ENCODE measurements around the gene SLC6A12.

The SLC6A12 gene

GRCh38 chr12:214003-214741 is at the start of gene SLC6A12:
Gene SLC6A12, minus strand, starts transcription at chr12:214157. Its CDS starts 4,171 bp downstream, at chr12:209986.
- Histone ChIP-seq H3K4me3 (ENCODE audit: low read depth, low read length) (no peak within 1 kb of the TSS), H3K27ac (no peak within 1 kb of the TSS), H3K36me3 (no peaks in the 10 kb centered on the region), H3K9me3 (ENCODE audit: severe bottlenecking) (no peaks in the 10 kb centered on the region), H3K27me3 (ENCODE audit: insufficient read depth, low read depth, severe bottlenecking) (no peaks in the 10 kb centered on the region)
- TF ChIP-seq, protein P1, sequence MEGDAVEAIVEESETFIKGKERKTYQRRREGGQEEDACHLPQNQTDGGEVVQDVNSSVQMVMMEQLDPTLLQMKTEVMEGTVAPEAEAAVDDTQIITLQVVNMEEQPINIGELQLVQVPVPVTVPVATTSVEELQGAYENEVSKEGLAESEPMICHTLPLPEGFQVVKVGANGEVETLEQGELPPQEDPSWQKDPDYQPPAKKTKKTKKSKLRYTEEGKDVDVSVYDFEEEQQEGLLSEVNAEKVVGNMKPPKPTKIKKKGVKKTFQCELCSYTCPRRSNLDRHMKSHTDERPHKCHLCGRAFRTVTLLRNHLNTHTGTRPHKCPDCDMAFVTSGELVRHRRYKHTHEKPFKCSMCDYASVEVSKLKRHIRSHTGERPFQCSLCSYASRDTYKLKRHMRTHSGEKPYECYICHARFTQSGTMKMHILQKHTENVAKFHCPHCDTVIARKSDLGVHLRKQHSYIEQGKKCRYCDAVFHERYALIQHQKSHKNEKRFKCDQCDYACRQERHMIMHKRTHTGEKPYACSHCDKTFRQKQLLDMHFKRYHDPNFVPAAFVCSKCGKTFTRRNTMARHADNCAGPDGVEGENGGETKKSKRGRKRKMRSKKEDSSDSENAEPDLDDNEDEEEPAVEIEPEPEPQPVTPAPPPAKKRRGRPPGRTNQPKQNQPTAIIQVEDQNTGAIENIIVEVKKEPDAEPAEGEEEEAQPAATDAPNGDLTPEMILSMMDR (IDR thresholded peaks at IDR 0.05; ENCODE audit: low read depth, low read length), result no peak
- no peak for DNase-seq

- no peaks in the 10 kb centered on the region for H3K27me3 ChIP-seq (ENCODE audit: insufficient read depth, low read depth, severe bottlenecking)
- TF ChIP-seq, protein P1 (IDR thresholded peaks at IDR 0.05; ENCODE audit: low read depth, low read length), result no peak
- no peak for DNase-seq
These were observed 49.6 kb upstream of the SLC6A12 start for GRCh38 chr12:263574-263973.

DNA sequence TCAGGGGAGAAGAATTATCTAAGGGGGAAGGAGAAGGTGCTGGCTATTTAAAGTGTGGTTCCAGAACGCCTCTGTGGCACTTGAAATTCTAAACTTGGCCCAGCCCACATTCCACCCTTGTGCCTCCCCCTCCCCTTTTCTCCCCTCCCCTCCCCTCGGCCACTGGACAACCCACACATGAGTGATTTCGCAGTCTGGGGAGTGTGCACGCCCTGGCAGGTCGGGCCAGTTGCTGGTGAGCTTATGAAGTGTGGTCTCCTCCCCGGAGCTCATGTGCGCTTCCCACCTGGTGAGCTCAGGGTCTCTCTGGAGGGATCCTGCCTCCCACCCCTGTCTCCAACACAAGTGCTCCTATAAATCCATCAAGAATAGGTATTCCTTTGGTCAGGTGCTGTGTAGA is 48.9 kb upstream of the SLC6A12 start, which contains the start of gene SLC6A13:
SLC6A13 (minus strand) TSS at position 20 of the 400 bp plus-strand sequence. CDS start 2,784 bp downstream, outside the sequence.
- H3K27me3 ChIP-seq (ENCODE audit: insufficient read depth, low read depth, severe bottlenecking), result no peaks in the 10 kb centered on the region
- TF ChIP-seq, protein P1 (IDR thresholded peaks at IDR 0.05; ENCODE audit: low read depth, low read length), result no peak
- H3K36me3 ChIP-seq, result no peaks in the 10 kb centered on the region
- H3K9me3 ChIP-seq (ENCODE audit: severe bottlenecking), result no peaks in the 10 kb centered on the region
- DNase-seq, result no peak
- H3K27ac ChIP-seq, result no peak within 1 kb of the TSS
- no peak within 1 kb of the TSS for H3K4me3 ChIP-seq (ENCODE audit: low read depth, low read length)

More at GRCh38 chr12:263574-263973, 49.6 kb upstream of the SLC6A12 start:
- Histone ChIP-seq H3K36me3 (no peaks in the 10 kb centered on the region), H3K4me3 (ENCODE audit: low read depth, low read length) (no peak overlapping the region), H3K27ac (no peak overlapping the region), H3K9me3 (ENCODE audit: severe bottlenecking) (no peaks in the 10 kb centered on the region)

GRCh38 chr12:262113-262512 is 48.2 kb upstream of the SLC6A12 start:
- no peaks in the 10 kb centered on the region for H3K27me3 ChIP-seq (ENCODE audit: insufficient read depth, low read depth, severe bottlenecking)
- no peak overlapping the region for H3K27ac ChIP-seq
- H3K36me3 ChIP-seq, result no peaks in the 10 kb centered on the region
- H3K4me3 ChIP-seq (ENCODE audit: low read depth, low read length), result no peak overlapping the region
- no peak for DNase-seq
- H3K9me3 ChIP-seq (ENCODE audit: severe bottlenecking), result no peaks in the 10 kb centered on the region
- TF ChIP-seq, protein P1 (IDR thresholded peaks at IDR 0.05; ENCODE audit: low read depth, low read length), result no peak

DNA sequence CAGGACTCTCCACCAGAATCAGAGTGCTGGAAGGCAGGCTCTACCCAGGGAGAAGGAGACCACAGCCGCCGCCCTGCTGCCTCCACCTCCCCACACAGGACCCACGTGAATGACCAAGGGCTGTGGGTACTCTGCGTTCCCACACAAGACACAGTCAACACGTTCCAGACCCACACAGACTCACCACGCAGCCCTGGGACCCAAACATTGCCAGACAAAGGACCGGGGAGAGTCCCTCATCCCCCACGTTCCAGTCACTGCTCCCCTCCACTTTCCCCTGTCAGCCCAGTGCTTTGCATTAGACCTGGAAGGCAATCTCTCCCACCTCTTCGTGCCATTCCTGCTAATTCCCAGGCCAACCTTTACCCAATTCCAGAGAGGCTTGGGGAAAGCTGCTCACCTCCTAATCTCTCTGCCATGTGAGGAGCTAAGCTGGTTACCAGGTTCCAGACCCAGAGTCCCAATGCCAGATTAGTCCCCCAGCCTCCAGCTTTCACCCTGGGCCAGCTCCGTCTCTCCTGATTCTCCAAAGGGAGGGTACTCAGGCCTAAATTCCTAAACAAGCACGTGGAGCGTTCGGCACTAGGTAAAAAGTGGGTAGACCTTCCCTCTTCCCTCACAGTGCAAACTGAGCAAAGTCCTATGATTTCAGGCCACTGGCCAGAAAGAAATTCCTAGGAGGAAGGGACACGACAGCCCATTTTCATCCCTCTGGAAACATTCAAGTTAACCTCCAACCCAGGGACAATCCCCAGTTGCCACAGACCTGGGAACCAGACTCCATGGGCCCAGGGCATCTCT is 43.8 kb upstream of the SLC6A12 start:
- peak; percentile 35 for DNase-seq
- Histone ChIP-seq H3K27ac (no peak overlapping the region), H3K9me3 (ENCODE audit: severe bottlenecking) (no peaks in the 10 kb centered on the region), H3K27me3 (ENCODE audit: insufficient read depth, low read depth, severe bottlenecking) (no peaks in the 10 kb centered on the region), H3K36me3 (no peaks in the 10 kb centered on the region), H3K4me3 (ENCODE audit: low read depth, low read length) (no peak overlapping the region)
- TF ChIP-seq, protein P1 (IDR thresholded peaks at IDR 0.05; ENCODE audit: low read depth, low read length), result no peak
